ENCODE data around the gene SYT9.

DNA sequence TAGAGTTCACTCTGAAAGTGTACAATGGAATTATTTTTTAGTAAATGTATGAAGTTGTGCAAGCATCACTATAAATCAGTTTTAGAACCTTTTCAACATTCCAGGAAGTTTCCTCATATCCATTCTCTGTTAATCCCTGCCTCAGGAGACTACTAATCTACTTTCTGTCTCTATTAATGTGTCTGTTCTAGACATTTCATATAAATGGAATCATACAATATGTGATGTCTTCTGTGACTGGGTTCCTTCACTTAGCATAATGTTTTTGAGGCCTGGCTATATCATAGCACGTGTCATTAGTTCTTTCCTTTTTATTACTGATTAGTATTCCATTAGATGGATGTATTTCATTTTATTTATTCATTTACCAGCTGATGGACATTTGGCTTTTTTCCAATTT, 17.1 kb downstream of the SYT9 start:
- TF ChIP-seq YY1 (IDR thresholded peaks at IDR 0.05; ENCODE audit: low read depth) (no peak), NFIC (IDR thresholded peaks at IDR 0.05) (no peak), EP300 (IDR thresholded peaks at IDR 0.05; ENCODE audit: borderline replicate concordance) (no peak), RAD21 (IDR thresholded peaks at IDR 0.05; ENCODE audit: low read depth) (no peak)
- TF ChIP-seq, protein P1, sequence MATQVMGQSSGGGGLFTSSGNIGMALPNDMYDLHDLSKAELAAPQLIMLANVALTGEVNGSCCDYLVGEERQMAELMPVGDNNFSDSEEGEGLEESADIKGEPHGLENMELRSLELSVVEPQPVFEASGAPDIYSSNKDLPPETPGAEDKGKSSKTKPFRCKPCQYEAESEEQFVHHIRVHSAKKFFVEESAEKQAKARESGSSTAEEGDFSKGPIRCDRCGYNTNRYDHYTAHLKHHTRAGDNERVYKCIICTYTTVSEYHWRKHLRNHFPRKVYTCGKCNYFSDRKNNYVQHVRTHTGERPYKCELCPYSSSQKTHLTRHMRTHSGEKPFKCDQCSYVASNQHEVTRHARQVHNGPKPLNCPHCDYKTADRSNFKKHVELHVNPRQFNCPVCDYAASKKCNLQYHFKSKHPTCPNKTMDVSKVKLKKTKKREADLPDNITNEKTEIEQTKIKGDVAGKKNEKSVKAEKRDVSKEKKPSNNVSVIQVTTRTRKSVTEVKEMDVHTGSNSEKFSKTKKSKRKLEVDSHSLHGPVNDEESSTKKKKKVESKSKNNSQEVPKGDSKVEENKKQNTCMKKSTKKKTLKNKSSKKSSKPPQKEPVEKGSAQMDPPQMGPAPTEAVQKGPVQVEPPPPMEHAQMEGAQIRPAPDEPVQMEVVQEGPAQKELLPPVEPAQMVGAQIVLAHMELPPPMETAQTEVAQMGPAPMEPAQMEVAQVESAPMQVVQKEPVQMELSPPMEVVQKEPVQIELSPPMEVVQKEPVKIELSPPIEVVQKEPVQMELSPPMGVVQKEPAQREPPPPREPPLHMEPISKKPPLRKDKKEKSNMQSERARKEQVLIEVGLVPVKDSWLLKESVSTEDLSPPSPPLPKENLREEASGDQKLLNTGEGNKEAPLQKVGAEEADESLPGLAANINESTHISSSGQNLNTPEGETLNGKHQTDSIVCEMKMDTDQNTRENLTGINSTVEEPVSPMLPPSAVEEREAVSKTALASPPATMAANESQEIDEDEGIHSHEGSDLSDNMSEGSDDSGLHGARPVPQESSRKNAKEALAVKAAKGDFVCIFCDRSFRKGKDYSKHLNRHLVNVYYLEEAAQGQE (IDR thresholded peaks at IDR 0.05; ENCODE audit: low read depth): no peak
